NCI-H2171 (cell line): ENCODE measurements around the gene PRKN.

Source experiments
- DNase-seq: peaks from one replicate; lab custom pipeline; 2025; lab: John Stamatoyannopoulos, UW

Gene PRKN

DNA sequence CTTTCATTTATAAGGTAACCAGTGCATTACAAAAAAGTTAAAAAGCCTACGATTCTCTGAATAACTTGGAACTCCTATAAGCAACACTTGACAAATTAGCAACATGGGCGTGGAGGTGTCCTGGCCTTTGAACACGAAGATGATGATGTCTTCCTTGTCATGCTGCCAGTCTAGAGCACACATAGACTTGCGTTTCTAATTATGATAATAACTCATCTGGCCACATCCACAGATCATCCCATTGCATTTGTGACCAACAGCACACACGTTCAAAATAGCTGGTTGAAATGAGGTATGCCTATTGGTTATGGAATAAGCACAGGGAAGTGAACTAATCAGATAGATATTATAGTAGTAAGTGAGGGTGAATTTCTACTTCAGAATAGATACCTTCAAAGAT lies 608.9 kb downstream of the PRKN start:
- DNase-seq = no peak

DNA sequence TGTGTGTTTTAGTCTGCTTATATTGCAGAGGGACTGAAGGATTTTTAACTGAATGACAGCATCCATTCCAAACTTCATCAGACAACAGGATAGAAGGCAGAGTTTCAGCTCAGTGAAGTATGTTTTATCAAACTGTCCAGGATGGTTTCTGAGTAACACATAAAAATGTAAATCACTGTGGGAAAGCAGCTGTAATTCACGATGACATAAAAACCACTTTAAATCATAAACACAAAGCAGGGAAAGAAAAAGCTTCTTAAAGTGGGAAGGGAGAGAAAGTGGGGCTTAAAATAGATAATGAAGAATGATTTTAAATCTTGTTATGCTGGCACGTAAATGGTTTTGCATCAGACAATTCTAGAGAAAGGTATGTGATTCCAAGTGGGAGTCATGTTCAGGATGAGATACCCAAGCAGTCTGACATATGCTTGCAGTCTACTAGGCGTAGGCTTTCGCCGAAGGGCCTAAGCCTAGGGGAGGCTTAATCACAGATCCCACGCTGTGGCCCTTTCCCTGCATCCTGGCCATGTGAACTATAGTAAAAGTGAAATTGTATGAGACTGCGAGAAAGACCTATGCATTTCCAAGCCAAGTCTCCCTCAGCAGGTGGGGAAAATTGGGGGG lies 610.6 kb downstream of the PRKN start:
- no peak for DNase-seq

DNA sequence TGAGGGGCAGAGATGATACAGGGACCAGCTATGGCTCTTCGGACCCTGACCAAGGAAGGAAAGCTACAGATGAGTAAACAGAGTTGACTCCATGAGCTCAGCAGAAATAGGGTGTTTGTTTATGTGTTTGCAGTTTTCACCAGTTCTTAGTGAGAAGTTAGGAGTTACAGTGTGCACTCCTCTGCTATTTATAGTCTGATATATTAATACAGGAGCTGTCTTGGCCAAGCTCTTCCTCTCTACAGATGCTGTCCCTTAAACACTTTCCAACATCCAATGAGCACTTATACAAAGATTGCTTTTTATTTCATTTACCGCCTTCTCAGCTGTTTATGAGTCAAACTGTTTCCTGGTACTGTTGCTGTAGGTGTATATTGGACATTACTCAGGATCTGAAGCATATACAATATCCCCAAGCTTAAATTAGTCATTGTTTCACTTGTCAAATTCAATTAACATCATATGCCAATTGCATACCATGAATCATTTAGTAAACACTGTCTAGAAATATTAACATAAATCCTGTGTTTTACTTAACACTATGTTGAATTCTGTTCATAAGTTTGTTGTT lies 618.0 kb downstream of the PRKN start:
- DNase-seq = no peak

DNA sequence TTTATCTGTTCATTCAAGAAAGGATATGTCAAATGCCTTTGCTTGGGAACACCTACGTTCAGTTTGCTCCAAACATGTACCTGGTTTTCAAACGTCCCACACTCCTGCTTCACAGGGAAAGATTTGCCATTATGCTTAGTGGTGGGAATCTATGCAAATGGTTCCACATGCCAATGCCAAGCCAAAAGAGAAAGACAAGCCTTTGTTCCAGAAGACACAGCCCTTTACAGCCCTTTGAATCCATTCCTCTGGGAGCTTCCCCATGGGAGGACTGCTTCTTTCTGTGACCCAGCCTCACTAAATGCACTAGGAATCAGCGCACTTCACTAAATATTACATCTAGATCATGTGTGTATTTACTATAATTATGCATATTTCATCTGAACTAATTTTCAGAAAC lies 619.5 kb downstream of the PRKN start:
- DNase-seq = no peak

DNA sequence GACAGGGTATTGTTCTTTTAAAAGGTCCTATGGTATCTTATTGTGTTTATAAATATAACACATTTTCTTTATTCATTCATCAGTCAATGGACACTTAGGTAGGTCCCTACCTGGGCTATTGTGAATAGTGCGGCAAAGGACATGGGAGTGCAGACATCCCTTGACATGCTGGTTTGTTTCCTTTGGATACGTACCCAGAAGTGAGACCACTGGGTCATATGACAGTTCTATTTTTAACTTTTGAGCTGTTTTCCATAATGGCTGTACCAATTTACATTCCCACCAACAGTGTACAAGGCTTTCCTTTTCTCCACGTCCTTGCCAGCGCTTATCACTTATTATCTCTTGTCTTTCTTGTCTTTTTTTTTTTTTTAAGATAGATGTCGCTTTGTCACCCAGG lies 627.5 kb downstream of the PRKN start:
- DNase-seq = no peak

DNA sequence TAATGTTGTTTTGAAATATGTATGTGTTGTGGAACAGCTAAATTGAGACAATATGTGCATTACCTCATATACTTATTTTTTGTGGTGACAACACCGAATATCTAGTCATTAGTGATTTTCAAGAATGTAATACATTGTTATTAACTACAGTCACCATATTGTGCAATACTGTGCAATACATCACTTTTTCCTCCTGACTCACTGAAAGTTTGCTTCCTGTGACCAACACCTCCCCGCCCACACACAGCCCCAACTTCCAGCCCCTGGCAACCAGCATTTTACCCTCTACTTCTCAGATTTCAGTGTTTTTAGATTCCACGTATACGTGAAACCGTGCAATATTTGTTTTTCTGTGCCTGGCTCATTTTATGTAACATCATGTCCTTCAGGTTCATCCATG lies 627.9 kb downstream of the PRKN start:
- no peak for DNase-seq

DNA sequence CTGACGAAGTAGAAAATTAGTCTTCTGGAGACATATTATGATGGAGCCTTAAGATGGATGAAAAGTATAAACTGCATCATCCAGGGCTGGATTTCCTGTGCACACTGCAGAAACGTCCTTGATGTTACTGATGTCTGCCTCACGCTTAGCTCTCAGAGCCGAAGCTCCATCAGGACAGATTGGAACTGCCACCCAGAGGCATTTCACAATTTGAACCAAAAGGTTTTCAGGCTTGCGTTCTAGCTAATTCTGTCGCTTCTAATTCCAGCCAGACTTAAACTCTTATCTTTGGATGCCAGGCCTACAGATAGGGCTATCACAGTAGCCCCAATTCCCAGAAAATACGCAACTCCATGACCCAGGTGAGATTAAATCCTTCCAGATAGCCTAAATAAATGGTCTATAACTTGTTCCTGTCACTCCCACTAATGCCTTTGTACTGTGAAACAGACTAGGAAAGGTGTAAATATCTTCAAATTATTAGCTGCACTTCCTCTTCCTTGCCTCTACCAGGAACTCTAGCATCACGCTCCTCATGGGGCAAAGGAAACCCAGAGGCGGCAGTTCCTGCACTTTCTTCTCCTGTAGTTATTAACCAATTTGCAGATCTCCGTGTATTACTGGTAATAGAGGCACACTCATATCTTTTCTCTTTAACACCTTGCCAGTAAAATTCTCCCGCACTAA lies 634.6 kb downstream of the PRKN start:
- no peak for DNase-seq

DNA sequence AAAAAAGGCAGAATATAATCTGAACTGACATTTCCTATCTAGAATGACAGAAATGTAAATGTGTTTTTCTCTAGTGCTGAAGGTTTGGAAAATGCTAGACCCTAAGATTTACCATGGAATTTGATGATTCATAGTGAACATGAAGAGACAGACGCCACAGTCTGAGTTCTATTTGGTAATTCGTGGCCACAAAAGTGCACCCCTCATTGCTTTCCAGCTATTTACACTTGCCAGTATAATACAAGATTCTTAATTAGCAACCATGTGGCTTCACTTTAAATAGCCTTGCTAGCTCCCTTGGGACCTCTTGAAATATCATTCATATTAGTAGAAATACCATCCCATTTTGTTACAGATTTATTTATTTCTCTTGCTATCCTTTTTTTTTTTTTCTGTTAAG lies 636.8 kb downstream of the PRKN start:
- no peak for DNase-seq

DNA sequence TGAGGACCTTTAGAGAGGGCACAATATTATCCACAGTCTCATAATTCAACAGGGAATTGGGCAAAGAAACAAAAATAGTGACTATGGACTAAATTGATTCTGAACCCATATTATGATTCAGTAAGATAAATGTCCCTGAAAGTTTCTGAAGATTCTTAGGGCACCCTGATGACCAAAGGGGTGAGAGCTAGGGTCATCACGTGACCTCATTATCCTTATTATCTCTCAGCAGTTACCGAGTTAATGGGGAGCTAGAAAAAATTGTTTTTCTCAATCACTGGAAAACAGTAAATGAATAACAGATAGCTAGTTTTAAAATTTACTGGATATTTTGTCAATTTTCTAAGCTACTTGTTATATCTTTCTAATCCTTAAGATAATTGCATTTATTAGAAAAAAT lies 639.5 kb downstream of the PRKN start:
- no peak for DNase-seq

DNA sequence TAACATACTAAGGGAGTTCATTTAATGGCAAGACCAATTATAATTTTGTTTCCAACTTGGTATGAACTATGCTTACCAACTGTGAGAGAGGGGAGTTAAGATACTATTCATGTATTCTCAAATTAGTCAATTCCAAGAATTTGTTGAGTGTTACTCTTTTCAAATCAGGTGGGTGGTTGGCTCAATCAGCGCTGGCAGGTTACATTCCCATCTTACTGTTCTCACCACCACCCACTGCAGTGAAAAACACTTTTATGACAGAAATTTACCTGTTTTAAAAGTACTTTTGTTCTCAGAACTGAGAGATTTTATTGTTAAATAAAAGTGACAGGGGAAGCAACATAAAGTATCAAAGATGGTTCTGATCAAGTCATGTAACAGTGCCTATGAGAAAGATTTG lies 642.0 kb downstream of the PRKN start:
- no peak for DNase-seq

DNA sequence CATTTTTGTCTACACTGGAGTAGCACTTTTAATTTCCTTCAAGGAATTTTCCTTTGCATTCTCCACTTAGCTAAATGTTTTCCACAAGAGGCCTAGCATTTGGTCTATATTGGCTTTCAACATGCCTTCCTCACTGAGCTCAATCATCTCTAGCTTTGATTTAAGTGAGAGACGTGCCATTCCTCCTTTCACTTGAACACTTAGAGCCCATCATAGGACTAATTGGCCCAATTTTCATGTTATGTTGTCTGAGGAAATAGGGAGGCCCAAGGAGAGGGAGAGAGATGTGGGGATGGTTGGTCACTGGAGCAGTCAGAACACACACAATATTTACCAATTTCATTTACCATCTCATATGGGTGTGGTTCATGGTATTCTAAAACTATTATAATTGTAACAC lies 645.0 kb downstream of the PRKN start:
- no peak for DNase-seq

DNA sequence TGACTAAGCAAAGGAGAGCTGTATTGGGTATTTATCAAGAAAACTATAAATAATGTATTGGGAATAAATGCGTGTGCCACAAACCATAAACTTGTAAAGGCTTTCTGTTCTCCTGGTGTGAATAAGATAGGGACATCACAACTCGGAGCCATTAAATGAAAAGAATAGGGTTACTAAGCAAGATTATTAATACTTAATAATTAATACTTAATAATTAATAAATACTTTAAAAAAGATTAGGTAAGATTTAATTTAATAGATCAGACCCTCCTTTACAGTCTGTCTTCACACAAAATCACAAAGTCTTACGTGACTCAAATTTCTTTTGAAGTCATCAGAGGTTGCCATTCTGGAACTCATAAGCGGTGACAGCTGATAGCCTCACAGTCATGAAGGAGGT lies 648.9 kb downstream of the PRKN start:
- no peak for DNase-seq

DNA sequence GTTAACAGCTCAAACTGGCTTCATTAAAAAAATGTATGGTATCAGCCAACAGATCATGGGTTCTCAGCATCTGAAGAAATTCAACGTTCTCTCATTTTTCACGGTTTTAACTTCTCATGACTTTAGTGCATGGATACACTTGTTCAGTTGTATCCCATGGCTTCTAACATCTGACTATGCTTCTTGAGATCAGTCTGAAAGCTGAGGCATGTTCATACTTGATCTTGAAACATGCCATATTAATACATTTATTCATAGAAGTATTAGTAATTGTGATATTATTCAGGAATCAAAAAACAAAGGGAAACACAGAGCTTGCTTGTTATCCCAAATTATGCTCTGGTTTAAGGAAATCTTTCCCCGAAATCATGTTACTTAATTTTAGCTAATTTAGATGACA lies 649.4 kb downstream of the PRKN start:
- DNase-seq = no peak

DNA sequence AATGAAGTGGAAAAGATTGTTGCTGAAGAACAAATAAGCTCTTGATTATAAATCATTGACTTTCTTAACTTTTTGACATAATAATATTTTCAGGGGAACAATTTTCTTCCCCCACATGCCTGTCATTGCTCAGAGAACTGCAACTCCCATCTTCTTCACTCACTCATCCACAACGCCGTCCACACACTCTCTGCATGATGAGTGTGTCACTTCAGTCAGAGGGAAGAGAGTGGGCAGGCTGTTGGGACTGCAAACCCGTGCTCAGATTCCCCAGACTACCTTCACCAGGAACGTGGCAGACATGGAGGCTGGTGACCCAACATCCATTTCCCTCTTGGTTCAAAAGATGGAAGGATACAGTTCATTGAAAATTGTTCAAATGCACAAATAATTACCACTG lies 650.8 kb downstream of the PRKN start:
- DNase-seq = no peak

DNA sequence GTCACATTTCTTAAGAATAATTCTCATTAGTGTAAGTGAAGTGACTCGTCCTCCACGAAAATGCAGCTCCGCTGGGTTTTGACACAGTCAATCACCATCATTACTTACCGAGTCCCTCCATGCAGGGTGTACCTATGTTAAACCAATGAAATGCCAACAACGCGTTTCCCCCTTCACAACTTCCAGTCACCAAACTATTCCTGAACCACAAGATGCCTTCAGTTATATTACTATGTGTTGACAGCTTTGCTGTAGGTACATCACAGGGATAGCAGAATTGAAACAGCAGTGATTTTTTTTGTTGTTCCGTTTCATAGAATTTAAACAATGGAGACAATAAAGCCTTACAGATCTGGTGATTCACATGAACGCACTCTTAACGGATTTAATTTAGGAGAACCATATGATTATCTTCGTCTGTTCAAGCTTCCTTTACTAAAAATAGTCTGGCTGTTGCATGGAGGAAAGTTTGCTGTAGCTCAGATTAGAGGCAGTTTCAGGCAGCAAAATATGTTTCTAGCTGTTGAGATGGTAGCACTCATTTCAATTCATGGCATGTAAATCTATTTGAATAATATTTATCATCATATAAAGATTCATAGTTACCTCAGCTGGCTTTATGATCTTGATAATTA lies 652.8 kb downstream of the PRKN start:
- no peak for DNase-seq

DNA sequence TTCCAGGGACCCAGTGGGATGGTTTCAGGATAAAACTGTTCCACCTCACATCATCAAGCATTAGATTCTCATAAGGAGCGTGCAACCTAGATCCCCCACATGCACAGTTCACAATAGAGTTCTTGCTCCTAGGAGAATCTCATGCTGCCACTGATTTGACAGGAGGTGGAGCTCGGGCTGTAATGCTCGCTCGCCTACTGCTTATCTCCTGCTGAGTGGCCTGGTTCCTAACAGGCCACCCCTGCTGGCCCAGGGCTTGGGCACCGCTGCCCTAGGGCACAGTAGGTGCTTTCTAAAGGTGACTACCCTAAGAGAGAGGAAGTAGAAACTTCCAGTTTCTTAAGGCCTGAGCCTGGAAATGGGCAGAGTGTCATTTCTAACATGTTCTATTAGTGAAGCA lies 656.9 kb downstream of the PRKN start:
- no peak for DNase-seq

DNA sequence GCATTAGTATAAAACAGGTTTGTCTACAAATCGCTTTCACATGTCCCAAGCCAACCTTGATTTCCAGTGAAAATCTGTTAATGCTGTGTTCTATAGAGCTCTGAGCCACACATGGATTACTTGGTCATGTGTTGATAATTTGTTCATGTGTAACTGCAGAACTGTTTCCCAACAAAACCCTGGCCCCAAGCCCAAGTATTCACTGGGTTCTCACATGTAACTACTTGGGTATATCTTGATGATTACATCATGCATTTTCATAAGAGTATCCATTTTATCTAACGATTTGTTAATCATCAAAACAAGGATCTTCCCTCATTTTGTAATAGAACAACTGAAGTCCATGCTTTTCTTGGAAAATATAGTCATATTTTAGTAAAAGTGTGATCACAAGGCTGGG lies 657.6 kb downstream of the PRKN start:
- no peak for DNase-seq

DNA sequence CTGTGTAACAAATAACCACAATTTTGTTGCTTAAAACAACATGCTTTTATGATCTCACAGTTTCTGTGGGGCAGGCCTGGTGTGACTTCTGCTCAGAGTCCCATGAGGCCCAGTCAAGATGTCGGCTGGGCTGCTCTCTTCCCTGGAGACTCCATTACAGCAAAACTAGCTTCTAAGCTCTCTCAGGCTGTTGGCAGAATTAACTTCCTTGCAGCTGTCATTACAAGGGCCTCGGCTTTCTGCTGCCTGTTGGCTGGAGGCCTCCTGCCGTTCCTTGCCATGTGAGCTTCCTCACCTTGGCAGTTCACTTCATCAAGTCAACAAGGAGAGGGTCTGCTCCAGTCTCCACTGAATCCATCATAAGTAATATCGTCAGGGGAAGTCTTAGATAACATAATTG lies 659.2 kb downstream of the PRKN start:
- no peak for DNase-seq

DNA sequence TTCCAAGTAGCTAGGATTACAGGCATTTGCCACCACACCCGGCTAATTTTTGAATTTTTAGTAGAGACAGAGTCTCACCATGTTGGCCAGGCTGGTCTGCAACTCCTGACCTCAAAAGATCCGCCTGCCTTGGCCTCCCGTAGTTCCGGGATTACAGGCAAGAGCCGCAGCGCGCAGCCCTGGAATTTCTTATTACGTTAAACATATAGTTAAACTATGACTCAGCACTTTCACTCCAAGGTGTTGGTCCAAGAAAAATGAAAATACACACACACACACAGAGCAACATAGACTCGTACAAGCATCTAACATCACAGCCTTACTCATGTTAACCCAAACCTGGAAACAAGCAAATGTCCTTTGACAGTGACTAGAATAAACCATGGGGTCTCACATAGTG lies 663.9 kb downstream of the PRKN start:
- no peak for DNase-seq

DNA sequence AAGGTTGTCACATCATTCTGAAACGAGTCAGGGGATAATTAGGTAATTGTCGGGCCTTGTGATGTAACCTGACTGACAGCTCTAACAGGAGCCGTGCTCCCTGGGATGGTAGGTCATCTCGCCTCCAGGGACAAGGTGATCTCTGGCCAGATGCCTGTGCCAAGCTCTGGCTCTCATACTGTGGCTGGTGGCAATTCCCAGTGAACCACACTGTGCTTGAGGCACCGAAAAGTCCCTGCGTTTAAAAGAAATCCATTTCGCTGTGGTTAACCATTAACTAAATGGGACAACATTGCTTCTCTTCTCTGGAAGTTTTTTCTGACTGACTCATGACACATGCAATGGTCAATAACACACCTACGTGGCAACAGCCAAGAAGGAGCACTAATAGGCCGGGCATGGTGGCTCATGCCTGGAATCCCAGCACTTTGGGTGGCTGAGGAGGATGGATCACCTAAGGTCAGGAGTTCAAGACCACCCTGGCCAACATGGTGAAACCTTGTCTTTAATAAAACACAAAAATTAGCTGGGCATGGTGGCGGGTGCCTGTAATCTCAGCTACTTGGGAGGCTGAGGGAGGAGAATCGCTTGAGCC lies 669.2 kb downstream of the PRKN start:
- DNase-seq = no peak

DNA sequence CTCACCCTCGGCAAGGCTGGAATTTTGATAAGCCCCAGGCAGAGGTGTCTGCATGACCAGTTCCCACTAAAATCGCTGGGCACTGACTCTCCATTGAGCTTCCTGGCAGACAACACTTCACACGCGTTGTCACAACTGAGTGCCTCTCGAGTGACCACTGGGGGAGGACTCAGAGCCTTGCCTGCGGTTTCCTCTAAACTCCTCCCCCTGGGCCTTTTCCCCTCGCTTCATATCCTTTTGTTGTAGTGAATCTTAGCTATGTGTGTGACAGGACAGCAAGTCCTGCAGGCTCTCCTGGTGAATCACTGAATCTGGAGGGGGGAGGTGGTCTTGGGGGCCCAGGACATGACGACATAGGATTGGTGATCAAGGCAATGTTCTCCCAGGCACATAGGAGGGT lies 670.8 kb downstream of the PRKN start:
- no peak for DNase-seq

DNA sequence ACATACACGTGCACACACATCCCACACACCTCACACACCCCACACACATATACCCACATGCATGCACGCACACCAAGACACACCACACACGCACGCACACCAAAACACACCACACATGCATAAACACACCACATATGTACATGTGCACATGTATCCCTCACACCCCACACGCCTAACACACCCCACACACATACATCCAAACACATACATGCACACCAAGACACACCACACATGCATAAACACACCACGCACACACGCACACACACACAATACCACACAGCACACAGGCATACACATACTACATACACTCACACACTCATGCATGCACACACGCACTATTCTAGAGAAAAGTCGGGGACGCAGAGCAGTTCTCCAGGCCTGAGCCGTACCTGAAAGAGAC lies 671.5 kb downstream of the PRKN start:
- no peak for DNase-seq

DNA sequence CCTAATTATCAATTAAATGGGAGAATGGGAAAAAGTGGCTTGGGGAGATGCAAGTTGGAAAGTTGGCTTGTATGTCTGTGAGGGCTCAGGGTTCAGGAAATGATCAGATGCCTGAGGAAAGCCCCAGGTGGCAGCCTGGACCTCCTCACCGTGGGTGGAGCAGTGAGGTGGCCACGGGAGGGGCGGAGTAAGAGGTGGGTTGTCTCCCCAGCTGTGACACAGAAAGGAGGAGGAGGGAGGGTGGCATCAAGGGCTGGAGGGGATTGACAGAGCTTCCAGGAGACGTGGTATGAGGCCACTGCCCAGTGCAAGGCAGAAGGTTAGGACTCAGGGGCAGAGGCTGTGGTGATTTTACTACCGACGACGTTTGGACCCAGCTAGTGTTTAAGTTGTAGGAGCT lies 672.2 kb downstream of the PRKN start:
- DNase-seq = no peak
